GM12878 (cell line): ENCODE results near the gene CNIH2. TPM values are rescaled to one million over a fixed set of nuclear protein-coding genes. Genes with fewer than 3 reads are reported as not detected.

Experiments used
- ATAC-seq: fragments of 200-7000 bp; cut with Tn5 transposase; 3 replicates; pipeline ENCODE4 v1.9.1; 2020; ENCODE audit warnings: mild to moderate bottlenecking, moderate library complexity
- BruUV-seq: library from RNA; stranded (reverse); fragments of 400-500 nt; replicated peaks from 2 replicates; lab custom pipeline; 2021; lab: Mats Ljungman, UMichigan
- CTCF ChIA-PET: fragments of 300-600 bp; sonication (Branson Sonifier 250); formaldehyde crosslinking; extraction: SDS; loops from one replicate; lab custom pipeline; 2021; ENCODE audit warnings: inconsistent platforms; lab: Yijun Ruan, JAX
- POLR2A ChIA-PET: fragments of 350-600 bp; formaldehyde crosslinking; extraction: SDS; loops from one replicate; lab custom pipeline; 2021; ENCODE audit warnings: inconsistent platforms; lab: Charles Lee
- RAD21 ChIA-PET: fragments of 300-600 bp; sonication (Branson Sonifier 250); formaldehyde crosslinking; loops from one replicate; lab custom pipeline; 2023; ENCODE audit warnings: antibody characterized with exemption; ENCODE audit not compliant: unreplicated experiment; lab: Charles Lee
- SMC1A ChIA-PET: fragments of 300-600 bp; sonication (Branson Sonifier 250); formaldehyde crosslinking; loops from one replicate; lab custom pipeline; 2023; ENCODE audit not compliant: unreplicated experiment, uncharacterized antibody; lab: Charles Lee
- DNase-seq: peaks from one replicate; pipeline ENCODE4 v3.0.0-alpha.2; 2011; ENCODE audit warnings: low read depth, low spot score
- FAIRE-seq: peaks from 3 replicates; lab custom pipeline; 2011; peaks lifted over from hg19 to GRCh38; lab: Jason Lieb, UNC
- H2AFZ ChIP-seq: 2 replicates; pipeline ENCODE4 v1.6.0; 2011; ENCODE audit warnings: low read depth, low read length, control low read depth; ENCODE audit not compliant: control insufficient read depth
- H3K27ac ChIP-seq: 2 replicates; pipeline ENCODE4 v1.5.1; 2011; ENCODE audit warnings: control low read depth; ENCODE audit not compliant: control insufficient read depth, insufficient read depth
- H3K27me3 ChIP-seq, 2 experiments: replicated peaks in 1 of 2; 2 replicates each; pipeline versions ENCODE4 v1.6.0 to v1.6.1; 2011; ENCODE audit warnings: low read length in 1 of 2; ENCODE audit not compliant: control insufficient read depth in 2 of 2, insufficient read depth in 2 of 2
- H3K36me3 ChIP-seq, 2 experiments: 2 replicates each; pipeline ENCODE4 v1.5.1; 2011; ENCODE audit warnings: low read length in 1 of 2; ENCODE audit not compliant: control insufficient read depth in 2 of 2, insufficient read depth in 2 of 2
- H3K4me1 ChIP-seq: 2 replicates; pipeline ENCODE4 v1.6.1; 2011; ENCODE audit warnings: mild to moderate bottlenecking, low read length, moderate library complexity, mixed read lengths; ENCODE audit not compliant: control insufficient read depth, insufficient read depth
- H3K4me2 ChIP-seq: 2 replicates; pipeline ENCODE4 v1.6.0; 2011; ENCODE audit warnings: control low read depth; ENCODE audit not compliant: control insufficient read depth, insufficient read depth
- H3K4me3 ChIP-seq: fragments of 200-600 bp; sonication (generic); 2 replicates; pipeline ENCODE4 v1.5.1; 2016
- H3K79me2 ChIP-seq: 2 replicates; pipeline ENCODE4 v1.6.0; 2011; ENCODE audit warnings: low read length; ENCODE audit not compliant: control insufficient read depth, insufficient read depth
- H3K9ac ChIP-seq: 2 replicates; pipeline ENCODE4 v1.8.0; 2011; ENCODE audit warnings: low read length, control low read depth, mixed read lengths; ENCODE audit not compliant: control insufficient read depth, insufficient read depth
- H3K9me3 ChIP-seq: replicated peaks from 3 replicates; pipeline ENCODE4 v1.5.1; 2011; ENCODE audit warnings: mild to moderate bottlenecking, low read length; ENCODE audit not compliant: control insufficient read depth, insufficient read depth
- H4K20me1 ChIP-seq: 2 replicates; pipeline ENCODE4 v1.6.0; 2011; ENCODE audit not compliant: control insufficient read depth, insufficient read depth
- BMI1 ChIP-seq: fragments of 450-650 bp; IDR thresholded peaks from 2 replicates; pipeline ENCODE4 v1.6.1; 2016; ENCODE audit warnings: mild to moderate bottlenecking, moderate library complexity, borderline replicate concordance
- CBFB ChIP-seq: IDR thresholded peaks from 2 replicates; pipeline ENCODE4 v1.6.1; 2016; ENCODE audit warnings: antibody characterized with exemption, low read depth
- HDAC2 ChIP-seq: fragments of 200-600 bp; sonication (generic); IDR thresholded peaks from 2 replicates; pipeline ENCODE4 v1.6.1; 2017
- IKZF2 ChIP-seq, 2 experiments: fragments of 450-650 bp; IDR thresholded peaks; 2 replicates each; pipeline ENCODE4 v1.6.1; 2017; ENCODE audit warnings: mild to moderate bottlenecking in 2 of 2, moderate library complexity in 2 of 2
- JUND ChIP-seq: IDR thresholded peaks from 2 replicates; pipeline ENCODE4 v1.6.1; 2012; ENCODE audit warnings: low read depth, mild to moderate bottlenecking, low read length, improper control_type of control experiment, moderate library complexity
- NFXL1 ChIP-seq: fragments of 450-650 bp; IDR thresholded peaks from 2 replicates; pipeline ENCODE4 v1.6.1; 2017; ENCODE audit warnings: antibody characterized with exemption, mild to moderate bottlenecking, borderline replicate concordance
- NFYB ChIP-seq: IDR thresholded peaks from 2 replicates; pipeline ENCODE4 v1.6.1; 2011; ENCODE audit warnings: low read depth, mild to moderate bottlenecking, low read length, improper control_type of control experiment, moderate library complexity; ENCODE audit not compliant: insufficient read depth
- PAX5 ChIP-seq: IDR thresholded peaks from 2 replicates; pipeline ENCODE4 v1.6.1; 2011; ENCODE audit warnings: low read depth, low read length, borderline replicate concordance
- POLR2AphosphoS2 ChIP-seq: IDR thresholded peaks from 2 replicates; pipeline ENCODE4 v1.6.1; 2011; ENCODE audit warnings: low read depth, mild to moderate bottlenecking, low read length, improper control_type of control experiment, moderate library complexity
- SIN3A ChIP-seq: IDR thresholded peaks from 2 replicates; pipeline ENCODE4 v1.6.1; 2012; ENCODE audit warnings: low read depth, low read length, improper control_type of control experiment
- SUPT20H ChIP-seq: IDR thresholded peaks from 2 replicates; pipeline ENCODE4 v1.6.1; 2011; ENCODE audit warnings: low read depth, mild to moderate bottlenecking, low read length, moderate library complexity, borderline replicate concordance; ENCODE audit not compliant: control insufficient read depth
- ZBED1 ChIP-seq: IDR thresholded peaks from 2 replicates; pipeline ENCODE4 v1.6.1; 2016; ENCODE audit warnings: borderline replicate concordance
- whole genome bisulfite sequencing: methylation state at CpG from one replicate; pipeline ENCODE4 v1.1.6; 2016; ENCODE audit warnings: low lambda C conversion rate; ENCODE audit not compliant: insufficient replicate concordance, insufficient coverage; ENCODE audit errors: missing lambda C conversion rate; 5-methylcytosine and 5-hydroxymethylcytosine counted together
- in situ Hi-C: fragments of 300-500 bp; cut with MboI; formaldehyde crosslinking; loops from 9 replicates; pipeline ENCODE4 v1.14.3; 2018; ENCODE audit warnings: mixed read lengths
- intact Hi-C: fragments of 100-400 bp; cut with micrococcal nuclease; formaldehyde crosslinking; loops from one replicate; pipeline ENCODE4 v1.14.2; 2022; ENCODE audit not compliant: unreplicated experiment
- polyA plus RNA-seq, 11 experiments: library from polyadenylated mRNA; depleted of rRNA in 4 of 11; unstranded in 6 of 11; stranded (reverse) in 5 of 11; fragments of >200 nt; fragmentation: Nextera tagmentation in 4 of 11; fragmentation: Illumina TruSeq in 1 of 11; extraction: Ambion mirVana in 4 of 11; extraction: Trizol in 1 of 11; gene quantifications; 1 replicate in 1 of 11; 2 replicates in 10 of 11; pipeline versions ENCODE4 v1.2.1 to v1.2.3, GENCODE V29; 2011 to 2016; ENCODE audit warnings: inconsistent platforms in 2 of 11, missing spikeins in 2 of 11, low read depth in 1 of 11
- total RNA-seq, 4 experiments: library from RNA; depleted of rRNA in 3 of 4; stranded (reverse); fragments of >200 nt in 3 of 4; fragmentation: Illumina TruSeq in 1 of 4; extraction: Trizol in 1 of 4; gene quantifications; 2 replicates each; pipeline versions ENCODE4 v1.2.1 to v1.2.3, GENCODE V29; 2013 to 2021
- TF ChIP-seq, protein P1 (sequence below): fragments of 450-650 bp; formaldehyde crosslinking; IDR thresholded peaks from 2 replicates; pipeline ENCODE4 v1.4.0; 2022; ENCODE audit warnings: mild to moderate bottlenecking, moderate library complexity
- TF ChIP-seq, protein P2 (sequence below): fragments of 450-650 bp; IDR thresholded peaks from 2 replicates; pipeline ENCODE4 v1.6.1; 2017; ENCODE audit warnings: mild to moderate bottlenecking, moderate library complexity

Gene CNIH2
- total and polyA plus RNA-seq, 10 of the 15 experiments (the other 5 are each of a cell fraction or from before 2014, with no cell fraction given): 0.07 to 1.3 (median 0.68) TPM; not detected in 2

DNA sequence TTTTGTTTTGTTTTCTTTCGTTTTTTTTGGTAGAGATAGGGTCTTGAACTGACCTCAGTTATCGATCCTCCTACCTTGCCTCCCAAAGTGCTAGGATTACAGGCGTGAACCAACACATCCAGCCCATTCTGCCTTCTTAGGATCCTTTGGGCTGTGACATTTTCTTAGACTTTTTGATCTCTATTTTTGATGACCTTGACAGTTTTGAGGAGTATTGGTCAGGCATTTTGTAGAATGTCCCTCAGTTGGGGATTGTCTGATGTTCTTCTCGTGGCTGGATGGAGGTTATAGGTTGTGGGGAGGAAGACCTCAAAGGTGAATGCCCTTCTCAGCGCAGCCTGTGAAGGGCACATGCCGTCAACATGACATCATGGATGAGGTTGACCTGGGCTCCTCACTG is 29.1 kb upstream of the CNIH2 start:
- in situ Hi-C loops: no loop called here

More for the DNA sequence above, 29.1 kb upstream of the CNIH2 start:
- Histone ChIP-seq H3K27me3 (no peaks in the 10 kb centered on the region), H3K9me3 (no peaks in the 10 kb centered on the region), H3K79me2 (no peaks in the 10 kb centered on the region), H2AFZ (no peak overlapping the region), H3K36me3 (peaks cover 0 to 13% of the 10 kb centered on the region in 2 experiments; a peak in 3 of 4 replicates), H3K9ac (no peak overlapping the region), H3K4me1 (no peaks in the 10 kb centered on the region), H4K20me1 (no peaks in the 10 kb centered on the region), H3K4me3 (no peak overlapping the region), H3K27ac (no peak overlapping the region), H3K4me2 (no peak overlapping the region)
- ATAC-seq (no peak), FAIRE-seq (no peak), DNase-seq (no peak)
- 96% methylated on average over 6 of the region's 6 CpGs for WGBS
- ChIA-PET RAD21 (no interaction called here), SMC1A (no interaction called here), CTCF (no interaction called here), POLR2A (no interaction called here)
- no TSS peak for BruUV-seq
- TF ChIP-seq BMI1 (no peak), PAX5 (no peak), CBFB (no peak), JUND (no peak), ZBED1 (no peak), NFXL1 (no peak), HDAC2 (no peak), NFYB (no peak), IKZF2 (IDR thresholded peaks at IDR 0.05) (no peak), POLR2AphosphoS2 (no peak), SIN3A (no peak), SUPT20H (no peak)
- TF ChIP-seq, protein P1, sequence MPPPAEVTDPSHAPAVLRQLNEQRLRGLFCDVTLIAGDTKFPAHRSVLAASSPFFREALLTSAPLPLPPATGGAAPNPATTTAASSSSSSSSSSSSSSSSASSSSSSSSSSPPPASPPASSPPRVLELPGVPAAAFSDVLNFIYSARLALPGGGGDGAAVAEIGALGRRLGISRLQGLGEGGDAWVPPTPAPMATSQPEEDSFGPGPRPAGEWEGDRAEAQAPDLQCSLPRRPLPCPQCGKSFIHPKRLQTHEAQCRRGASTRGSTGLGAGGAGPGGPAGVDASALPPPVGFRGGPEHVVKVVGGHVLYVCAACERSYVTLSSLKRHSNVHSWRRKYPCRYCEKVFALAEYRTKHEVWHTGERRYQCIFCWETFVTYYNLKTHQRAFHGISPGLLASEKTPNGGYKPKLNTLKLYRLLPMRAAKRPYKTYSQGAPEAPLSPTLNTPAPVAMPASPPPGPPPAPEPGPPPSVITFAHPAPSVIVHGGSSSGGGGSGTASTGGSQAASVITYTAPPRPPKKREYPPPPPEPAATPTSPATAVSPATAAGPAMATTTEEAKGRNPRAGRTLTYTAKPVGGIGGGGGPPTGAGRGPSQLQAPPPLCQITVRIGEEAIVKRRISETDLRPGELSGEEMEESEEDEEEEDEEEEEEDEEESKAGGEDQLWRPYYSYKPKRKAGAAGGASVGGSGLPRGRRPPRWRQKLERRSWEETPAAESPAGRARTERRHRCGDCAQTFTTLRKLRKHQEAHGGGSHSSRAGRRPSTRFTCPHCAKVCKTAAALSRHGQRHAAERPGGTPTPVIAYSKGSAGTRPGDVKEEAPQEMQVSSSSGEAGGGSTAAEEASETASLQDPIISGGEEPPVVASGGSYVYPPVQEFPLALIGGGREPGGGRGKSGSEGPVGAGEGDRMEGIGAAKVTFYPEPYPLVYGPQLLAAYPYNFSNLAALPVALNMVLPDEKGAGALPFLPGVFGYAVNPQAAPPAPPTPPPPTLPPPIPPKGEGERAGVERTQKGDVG (CRISPR knock-in tag): no peak
- TF ChIP-seq, protein P2, sequence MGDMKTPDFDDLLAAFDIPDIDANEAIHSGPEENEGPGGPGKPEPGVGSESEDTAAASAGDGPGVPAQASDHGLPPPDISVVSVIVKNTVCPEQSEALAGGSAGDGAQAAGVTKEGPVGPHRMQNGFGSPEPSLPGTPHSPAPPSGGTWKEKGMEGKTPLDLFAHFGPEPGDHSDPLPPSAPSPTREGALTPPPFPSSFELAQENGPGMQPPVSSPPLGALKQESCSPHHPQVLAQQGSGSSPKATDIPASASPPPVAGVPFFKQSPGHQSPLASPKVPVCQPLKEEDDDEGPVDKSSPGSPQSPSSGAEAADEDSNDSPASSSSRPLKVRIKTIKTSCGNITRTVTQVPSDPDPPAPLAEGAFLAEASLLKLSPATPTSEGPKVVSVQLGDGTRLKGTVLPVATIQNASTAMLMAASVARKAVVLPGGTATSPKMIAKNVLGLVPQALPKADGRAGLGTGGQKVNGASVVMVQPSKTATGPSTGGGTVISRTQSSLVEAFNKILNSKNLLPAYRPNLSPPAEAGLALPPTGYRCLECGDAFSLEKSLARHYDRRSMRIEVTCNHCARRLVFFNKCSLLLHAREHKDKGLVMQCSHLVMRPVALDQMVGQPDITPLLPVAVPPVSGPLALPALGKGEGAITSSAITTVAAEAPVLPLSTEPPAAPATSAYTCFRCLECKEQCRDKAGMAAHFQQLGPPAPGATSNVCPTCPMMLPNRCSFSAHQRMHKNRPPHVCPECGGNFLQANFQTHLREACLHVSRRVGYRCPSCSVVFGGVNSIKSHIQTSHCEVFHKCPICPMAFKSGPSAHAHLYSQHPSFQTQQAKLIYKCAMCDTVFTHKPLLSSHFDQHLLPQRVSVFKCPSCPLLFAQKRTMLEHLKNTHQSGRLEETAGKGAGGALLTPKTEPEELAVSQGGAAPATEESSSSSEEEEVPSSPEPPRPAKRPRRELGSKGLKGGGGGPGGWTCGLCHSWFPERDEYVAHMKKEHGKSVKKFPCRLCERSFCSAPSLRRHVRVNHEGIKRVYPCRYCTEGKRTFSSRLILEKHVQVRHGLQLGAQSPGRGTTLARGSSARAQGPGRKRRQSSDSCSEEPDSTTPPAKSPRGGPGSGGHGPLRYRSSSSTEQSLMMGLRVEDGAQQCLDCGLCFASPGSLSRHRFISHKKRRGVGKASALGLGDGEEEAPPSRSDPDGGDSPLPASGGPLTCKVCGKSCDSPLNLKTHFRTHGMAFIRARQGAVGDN: no peak
- intact Hi-C loops: no loop called here
